K562 (cell line): Measurements from ENCODE around the gene PITX2. TPM values are rescaled to one million over a fixed set of nuclear protein-coding genes. Genes with fewer than 3 reads are reported as not detected.

Experiments
- ILK ChIP-seq: fragments of 450-650 bp; IDR thresholded peaks from 2 replicates; pipeline ENCODE4 v1.6.1; 2016; ENCODE audit warnings: missing genetic modification characterization, low read depth, mild to moderate bottlenecking, missing compliant biosample characterization, moderate library complexity, borderline replicate concordance
- TAF9B ChIP-seq: fragments of 450-650 bp; IDR thresholded peaks from 2 replicates; pipeline ENCODE4 v1.6.1; 2018; ENCODE audit warnings: mild to moderate bottlenecking; ENCODE audit not compliant: partially characterized antibody
- TRIM28 ChIP-seq: fragments of 450-650 bp; IDR thresholded peaks from 2 replicates; pipeline ENCODE4 v1.6.1; 2017
- polyA plus RNA-seq, 8 experiments: library from polyadenylated mRNA; depleted of rRNA in 4 of 8; stranded (reverse) in 5 of 8; unstranded in 3 of 8; fragments of >200 nt; fragmentation: Nextera tagmentation in 2 of 8; fragmentation: Illumina TruSeq in 1 of 8; extraction: Ambion mirVana in 2 of 8; extraction: Trizol in 1 of 8; gene quantifications; 2 replicates each; pipeline versions ENCODE4 v1.2.1 to v1.2.3, GENCODE V29; 2011 to 2014; ENCODE audit warnings: inconsistent platforms in 1 of 8, missing spikeins in 1 of 8
- total RNA-seq, 7 experiments: library from RNA; depleted of rRNA in 6 of 7; stranded (reverse); fragments of >200 nt in 6 of 7; fragmentation: Illumina TruSeq in 2 of 7; extraction: Trizol in 2 of 7; gene quantifications; 2 replicates each; pipeline versions ENCODE4 v1.2.1 to v1.2.3, GENCODE V29; 2011 to 2021; ENCODE audit warnings: low replicate concordance in 1 of 7
- TF ChIP-seq, protein P1 (sequence below): fragments of 250-450 bp; sonication (Bioruptor Pico); IDR thresholded peaks from 2 replicates; pipeline ENCODE4 v1.5.0; 2021
- TF ChIP-seq, protein P2 (sequence below), 2 experiments: fragments of 450-650 bp; IDR thresholded peaks; 2 replicates each; pipeline ENCODE4 v1.6.1; 2016
- TF ChIP-seq, protein P3 (sequence below): fragments of 250-450 bp; sonication (Bioruptor Pico); IDR thresholded peaks from 2 replicates; pipeline ENCODE4 v1.8.0; 2022; ENCODE audit warnings: moderate library complexity, mild to moderate bottlenecking, inconsistent platforms
- TF ChIP-seq, protein P4 (sequence below): sonication (generic); formaldehyde crosslinking; IDR thresholded peaks from 2 replicates; pipeline ENCODE4 v1.8.1; 2022; ENCODE audit warnings: missing genetic modification reagents
- TF ChIP-seq, protein P5 (sequence below): fragments of 450-650 bp; IDR thresholded peaks from 2 replicates; pipeline ENCODE4 v1.6.1; 2016; ENCODE audit warnings: missing biosample characterization, missing genetic modification characterization

PITX2 gene
- total and polyA plus RNA-seq, 9 of the 15 experiments (the other 6 are each of a cell fraction or from before 2014, with no cell fraction given) = 0.08 TPM; not detected in 8

DNA sequence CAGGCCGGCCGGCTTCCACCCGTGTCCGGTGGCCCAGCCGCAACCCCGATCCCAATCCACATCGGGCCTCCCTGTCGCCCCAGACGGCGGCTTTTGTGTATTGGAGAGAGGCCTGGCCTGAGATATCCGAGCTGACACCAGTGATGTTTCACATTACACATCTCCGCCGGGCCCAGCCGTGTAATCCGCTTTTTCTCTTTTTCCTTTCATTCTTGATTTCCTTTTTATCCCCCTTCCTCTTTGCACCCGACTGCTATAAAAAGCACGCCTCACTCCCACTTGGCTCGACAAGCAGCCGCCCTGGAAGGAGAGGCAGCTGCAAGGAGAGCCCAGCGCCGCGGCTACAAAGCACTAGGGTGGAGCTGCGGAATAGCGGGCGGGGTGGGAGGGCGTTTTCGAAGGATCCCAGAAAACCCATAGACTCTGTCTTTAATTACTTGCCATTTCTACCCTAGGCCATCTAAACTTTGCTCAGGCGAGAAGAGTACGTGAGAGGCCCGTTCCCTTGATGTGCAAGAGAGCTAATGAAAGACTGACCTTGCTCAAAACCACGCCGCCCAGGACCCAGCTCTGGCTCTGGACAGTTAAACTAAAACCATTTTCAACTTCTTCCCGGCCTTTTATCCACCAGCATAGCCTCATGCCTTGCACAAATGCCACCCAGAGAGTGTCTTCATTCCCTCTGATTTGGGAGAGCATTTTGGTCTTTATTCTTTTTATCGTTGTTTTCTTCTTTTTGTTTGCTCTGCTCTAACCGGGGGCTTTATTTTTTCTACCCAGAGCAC is 3.2 kb downstream of the PITX2 start (continued):
- TF ChIP-seq, protein P1, sequence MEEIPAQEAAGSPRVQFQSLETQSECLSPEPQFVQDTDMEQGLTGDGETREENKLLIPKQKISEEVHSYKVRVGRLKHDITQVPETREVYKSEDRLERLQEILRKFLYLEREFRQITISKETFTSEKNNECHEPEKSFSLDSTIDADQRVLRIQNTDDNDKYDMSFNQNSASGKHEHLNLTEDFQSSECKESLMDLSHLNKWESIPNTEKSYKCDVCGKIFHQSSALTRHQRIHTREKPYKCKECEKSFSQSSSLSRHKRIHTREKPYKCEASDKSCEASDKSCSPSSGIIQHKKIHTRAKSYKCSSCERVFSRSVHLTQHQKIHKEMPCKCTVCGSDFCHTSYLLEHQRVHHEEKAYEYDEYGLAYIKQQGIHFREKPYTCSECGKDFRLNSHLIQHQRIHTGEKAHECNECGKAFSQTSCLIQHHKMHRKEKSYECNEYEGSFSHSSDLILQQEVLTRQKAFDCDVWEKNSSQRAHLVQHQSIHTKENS = no peak
- TF ChIP-seq, protein P2, sequence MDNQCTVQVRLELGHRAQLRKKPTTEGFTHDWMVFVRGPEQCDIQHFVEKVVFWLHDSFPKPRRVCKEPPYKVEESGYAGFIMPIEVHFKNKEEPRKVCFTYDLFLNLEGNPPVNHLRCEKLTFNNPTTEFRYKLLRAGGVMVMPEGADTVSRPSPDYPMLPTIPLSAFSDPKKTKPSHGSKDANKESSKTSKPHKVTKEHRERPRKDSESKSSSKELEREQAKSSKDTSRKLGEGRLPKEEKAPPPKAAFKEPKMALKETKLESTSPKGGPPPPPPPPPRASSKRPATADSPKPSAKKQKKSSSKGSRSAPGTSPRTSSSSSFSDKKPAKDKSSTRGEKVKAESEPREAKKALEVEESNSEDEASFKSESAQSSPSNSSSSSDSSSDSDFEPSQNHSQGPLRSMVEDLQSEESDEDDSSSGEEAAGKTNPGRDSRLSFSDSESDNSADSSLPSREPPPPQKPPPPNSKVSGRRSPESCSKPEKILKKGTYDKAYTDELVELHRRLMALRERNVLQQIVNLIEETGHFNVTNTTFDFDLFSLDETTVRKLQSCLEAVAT (IDR thresholded peaks at IDR 0.05) = no peak
- TF ChIP-seq TAF9B = no peak
- TF ChIP-seq, protein P3, sequence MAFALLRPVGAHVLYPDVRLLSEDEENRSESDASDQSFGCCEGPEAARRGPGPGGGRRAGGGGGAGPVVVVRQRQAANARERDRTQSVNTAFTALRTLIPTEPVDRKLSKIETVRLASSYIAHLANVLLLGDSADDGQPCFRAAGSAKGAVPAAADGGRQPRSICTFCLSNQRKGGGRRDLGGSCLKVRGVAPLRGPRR (CRISPR knock-in tag) = no peak
- TF ChIP-seq, protein P4, sequence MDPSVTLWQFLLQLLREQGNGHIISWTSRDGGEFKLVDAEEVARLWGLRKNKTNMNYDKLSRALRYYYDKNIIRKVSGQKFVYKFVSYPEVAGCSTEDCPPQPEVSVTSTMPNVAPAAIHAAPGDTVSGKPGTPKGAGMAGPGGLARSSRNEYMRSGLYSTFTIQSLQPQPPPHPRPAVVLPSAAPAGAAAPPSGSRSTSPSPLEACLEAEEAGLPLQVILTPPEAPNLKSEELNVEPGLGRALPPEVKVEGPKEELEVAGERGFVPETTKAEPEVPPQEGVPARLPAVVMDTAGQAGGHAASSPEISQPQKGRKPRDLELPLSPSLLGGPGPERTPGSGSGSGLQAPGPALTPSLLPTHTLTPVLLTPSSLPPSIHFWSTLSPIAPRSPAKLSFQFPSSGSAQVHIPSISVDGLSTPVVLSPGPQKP (CRISPR knock-in tag) = no peak
- TF ChIP-seq, protein P5, sequence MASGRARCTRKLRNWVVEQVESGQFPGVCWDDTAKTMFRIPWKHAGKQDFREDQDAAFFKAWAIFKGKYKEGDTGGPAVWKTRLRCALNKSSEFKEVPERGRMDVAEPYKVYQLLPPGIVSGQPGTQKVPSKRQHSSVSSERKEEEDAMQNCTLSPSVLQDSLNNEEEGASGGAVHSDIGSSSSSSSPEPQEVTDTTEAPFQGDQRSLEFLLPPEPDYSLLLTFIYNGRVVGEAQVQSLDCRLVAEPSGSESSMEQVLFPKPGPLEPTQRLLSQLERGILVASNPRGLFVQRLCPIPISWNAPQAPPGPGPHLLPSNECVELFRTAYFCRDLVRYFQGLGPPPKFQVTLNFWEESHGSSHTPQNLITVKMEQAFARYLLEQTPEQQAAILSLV = no peak
- TF ChIP-seq TRIM28 = no peak
- no peak for TF ChIP-seq ILK (tag)
